AG04449 (cell line): ENCODE results near the gene PPM1J.

Experiments used
- CTCF ChIA-PET: fragments of 350-600 bp; formaldehyde crosslinking; extraction: SDS; loops from one replicate; lab custom pipeline; 2021; ENCODE audit warnings: antibody characterized with exemption; lab: Yijun Ruan, JAX
- POLR2A ChIA-PET: fragments of 400-600, 350-600 bp; formaldehyde crosslinking; extraction: SDS; loops from one replicate; lab custom pipeline; 2020; ENCODE audit warnings: antibody characterized with exemption, inconsistent platforms; lab: Yijun Ruan, JAX
- DNase-seq: peaks from one replicate; pipeline ENCODE4 v3.0.0-alpha.2; 2010; ENCODE audit warnings: low read depth, low spot score
- H3K4me3 ChIP-seq: 2 replicates; pipeline ENCODE4 v1.5.1; 2011; ENCODE audit warnings: low read depth, mild to moderate bottlenecking, control low read depth, low read length
- TF ChIP-seq, protein P1 (sequence below): IDR thresholded peaks from one replicate; pipeline ENCODE4 v1.5.1; 2011; ENCODE audit warnings: mild to moderate bottlenecking, moderate library complexity, low read length, control low read depth, inconsistent platforms; ENCODE audit not compliant: insufficient read depth; ENCODE audit errors: missing control alignments

PPM1J gene

DNA sequence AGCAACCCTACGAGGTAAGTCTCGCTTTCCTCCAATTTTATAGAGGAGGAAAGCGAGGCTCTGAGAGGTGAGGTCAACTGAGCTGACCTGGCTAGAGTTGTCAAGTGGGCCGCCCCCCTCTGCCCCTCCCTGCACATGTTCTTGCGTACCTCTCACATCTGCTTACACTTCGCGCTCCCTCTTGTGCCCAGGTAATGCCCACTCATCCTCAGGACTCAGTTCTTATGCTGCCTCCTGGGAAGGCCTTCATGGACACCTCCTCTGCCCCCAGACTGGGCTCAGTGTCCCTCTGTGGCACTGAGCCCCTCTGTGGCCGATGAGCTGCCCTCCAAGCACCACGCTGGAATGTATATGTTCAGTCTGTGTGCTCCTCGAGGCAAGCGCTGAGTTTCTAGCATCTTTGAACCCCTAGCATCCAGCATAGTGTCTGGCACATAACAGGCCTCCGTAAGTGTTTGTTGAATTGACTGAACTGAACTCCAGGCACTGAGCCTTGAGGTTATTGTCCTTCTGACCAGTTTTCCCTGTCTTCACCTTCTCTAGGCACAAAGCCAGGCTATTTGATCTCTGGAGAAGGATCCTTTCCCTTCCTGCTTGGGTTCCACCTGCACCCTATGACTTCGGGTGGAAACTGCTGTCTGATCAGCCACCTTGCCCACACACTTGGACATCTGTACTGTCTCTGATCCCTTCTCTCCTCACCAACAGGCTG is 27.2 kb downstream of the PPM1J start:
- POLR2A ChIA-PET = no interaction called here
- CTCF ChIA-PET = interaction anchor here (1.5 kb wide), 1 partner anchor 12 kb away, joined by 3 read pairs; no protein-coding TSS in a partner anchor
- no peak for DNase-seq
- no peak overlapping the region for H3K4me3 ChIP-seq
- TF ChIP-seq, protein P1, sequence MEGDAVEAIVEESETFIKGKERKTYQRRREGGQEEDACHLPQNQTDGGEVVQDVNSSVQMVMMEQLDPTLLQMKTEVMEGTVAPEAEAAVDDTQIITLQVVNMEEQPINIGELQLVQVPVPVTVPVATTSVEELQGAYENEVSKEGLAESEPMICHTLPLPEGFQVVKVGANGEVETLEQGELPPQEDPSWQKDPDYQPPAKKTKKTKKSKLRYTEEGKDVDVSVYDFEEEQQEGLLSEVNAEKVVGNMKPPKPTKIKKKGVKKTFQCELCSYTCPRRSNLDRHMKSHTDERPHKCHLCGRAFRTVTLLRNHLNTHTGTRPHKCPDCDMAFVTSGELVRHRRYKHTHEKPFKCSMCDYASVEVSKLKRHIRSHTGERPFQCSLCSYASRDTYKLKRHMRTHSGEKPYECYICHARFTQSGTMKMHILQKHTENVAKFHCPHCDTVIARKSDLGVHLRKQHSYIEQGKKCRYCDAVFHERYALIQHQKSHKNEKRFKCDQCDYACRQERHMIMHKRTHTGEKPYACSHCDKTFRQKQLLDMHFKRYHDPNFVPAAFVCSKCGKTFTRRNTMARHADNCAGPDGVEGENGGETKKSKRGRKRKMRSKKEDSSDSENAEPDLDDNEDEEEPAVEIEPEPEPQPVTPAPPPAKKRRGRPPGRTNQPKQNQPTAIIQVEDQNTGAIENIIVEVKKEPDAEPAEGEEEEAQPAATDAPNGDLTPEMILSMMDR = no peak

- no peak overlapping the region for H3K4me3 ChIP-seq
- TF ChIP-seq, protein P1 = no peak
- ChIA-PET POLR2A (no interaction called here), CTCF (interaction anchor here (1.5 kb wide), 1 partner anchor 11 kb away, joined by 3 read pairs; no protein-coding TSS in a partner anchor)
- DNase-seq = no peak
Measured at GRCh38 chr1:112687361-112687760, 27.8 kb downstream of the PPM1J start.

- ChIA-PET CTCF (interaction anchor here (1.2 kb wide), 1 partner anchor 21 kb away, joined by 4 read pairs; no protein-coding TSS in a partner anchor), POLR2A (interaction anchor here (1.6 kb wide), 1 partner anchor 12 kb away, joined by 3 read pairs; the partner anchor contains the start of gene MOV10)
- TF ChIP-seq, protein P1 = no peak
- no peak for DNase-seq
- no peak overlapping the region for H3K4me3 ChIP-seq
Measured at GRCh38 chr1:112686835-112687234, 28.3 kb downstream of the PPM1J start.

DNA sequence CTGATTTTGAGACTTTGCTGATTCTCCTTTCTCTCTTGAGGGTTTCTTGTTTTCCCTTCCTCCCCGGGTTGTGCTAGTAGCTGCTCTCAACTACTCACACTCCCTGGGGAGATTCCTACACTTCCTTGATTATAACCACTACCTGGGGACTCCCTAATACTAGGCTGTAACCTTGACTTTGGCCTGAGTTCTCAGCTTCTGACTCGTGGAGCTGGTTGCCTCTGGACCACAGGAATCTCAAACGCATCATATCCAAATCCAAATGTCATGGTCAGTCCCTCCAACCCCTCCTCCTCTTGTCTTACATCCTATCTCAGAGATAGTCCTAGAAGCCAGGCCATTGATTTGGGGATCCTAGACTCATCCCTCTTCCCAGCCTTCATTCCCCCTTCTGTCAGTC is 28.7 kb downstream of the PPM1J start:
- ChIA-PET POLR2A (interaction anchor here (1.6 kb wide), 1 partner anchor 11 kb away, joined by 3 read pairs; the partner anchor contains the start of gene MOV10), CTCF (interaction anchor here (1.2 kb wide), 1 partner anchor 22 kb away, joined by 4 read pairs; no protein-coding TSS in a partner anchor)
- no peak overlapping the region for H3K4me3 ChIP-seq
- TF ChIP-seq, protein P1 = no peak
- DNase-seq = no peak

DNA sequence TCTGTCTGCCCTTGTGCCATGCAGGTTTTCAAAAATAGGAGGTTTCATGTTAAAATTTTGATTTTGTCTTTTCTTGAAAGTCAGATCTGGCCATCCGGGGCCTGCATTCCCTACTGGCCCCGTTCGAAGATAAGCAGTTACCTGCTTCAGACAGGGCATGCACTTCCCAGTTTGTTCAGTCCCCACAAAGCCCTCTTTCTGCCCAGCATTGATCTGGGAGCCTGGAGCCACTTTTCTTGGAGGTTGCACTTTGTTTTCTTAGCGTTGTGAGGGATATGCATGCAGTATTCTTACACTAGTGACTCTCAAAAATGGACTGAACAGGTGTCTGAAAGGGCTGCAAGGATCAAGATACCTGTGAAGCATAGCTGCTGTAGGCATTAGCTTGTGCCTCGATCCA is 29.2 kb downstream of the PPM1J start:
- no peak overlapping the region for H3K4me3 ChIP-seq
- DNase-seq = no peak
- CTCF ChIA-PET = interaction anchor here (1.2 to 1.3 kb wide), 2 partner anchors 10 to 22 kb away, joined by 4 read pairs; no protein-coding TSS in a partner anchor
- POLR2A ChIA-PET = interaction anchor here (1.6 kb wide), 1 partner anchor 11 kb away, joined by 3 read pairs; the partner anchor contains the start of gene MOV10
- TF ChIP-seq, protein P1 = no peak

GRCh38 chr1:112678605-112679004 is 36.5 kb downstream of the PPM1J start:
- no peak for DNase-seq
- TF ChIP-seq, protein P1 = no peak
- no peak overlapping the region for H3K4me3 ChIP-seq
- ChIA-PET CTCF (no interaction called here), POLR2A (no interaction called here)
